GM23338 (cell line): ENCODE measurements around the gene ZFYVE27. TPM values are rescaled to one million over a fixed set of nuclear protein-coding genes. Genes with fewer than 3 reads are reported as not detected.

Source experiments
- ATAC-seq: fragments of 200-7000 bp; cut with Tn5 transposase; 3 replicates; pipeline ENCODE4 v1.9.1; 2020
- DNase-seq: peaks from one replicate; pipeline ENCODE4 v3.0.0-alpha.2; 2015; ENCODE audit warnings: low spot score
- H2AFZ ChIP-seq: fragments of 200-600 bp; sonication (generic); 2 replicates; pipeline ENCODE4 v1.8.0; 2016; ENCODE audit warnings: antibody characterized with exemption, mild to moderate bottlenecking, moderate library complexity
- H3F3A ChIP-seq: fragments of 200-600 bp; sonication (generic); replicated peaks from 2 replicates; pipeline ENCODE4 v1.8.0; 2017; ENCODE audit warnings: antibody characterized with exemption, mixed run types, low read depth
- H3K27ac ChIP-seq: fragments of 200-600 bp; sonication (generic); 2 replicates; pipeline ENCODE4 v1.6.1; 2016; ENCODE audit warnings: low read depth
- H3K27me3 ChIP-seq: fragments of 200-600 bp; sonication (generic); 2 replicates; pipeline ENCODE4 v1.8.0; 2016; ENCODE audit warnings: mild to moderate bottlenecking, mixed run types, moderate library complexity; ENCODE audit not compliant: insufficient read depth
- H3K36me3 ChIP-seq: fragments of 200-600 bp; sonication (generic); 2 replicates; pipeline ENCODE4 v1.8.0; 2016; ENCODE audit warnings: mild to moderate bottlenecking; ENCODE audit not compliant: insufficient read depth
- H3K4me1 ChIP-seq: fragments of 200-600 bp; sonication (generic); 2 replicates; pipeline ENCODE4 v1.8.0; 2016; ENCODE audit warnings: mild to moderate bottlenecking, moderate library complexity; ENCODE audit not compliant: insufficient read depth
- H3K4me2 ChIP-seq: fragments of 200-600 bp; sonication (generic); 2 replicates; pipeline ENCODE4 v1.7.1; 2017; ENCODE audit warnings: mixed run types
- H3K4me3 ChIP-seq: fragments of 200-600 bp; sonication (generic); 2 replicates; pipeline ENCODE4 v1.6.1; 2016; ENCODE audit warnings: mixed run types
- H3K79me2 ChIP-seq: fragments of 200-600 bp; sonication (generic); replicated peaks from 2 replicates; pipeline ENCODE4 v1.8.0; 2017; ENCODE audit warnings: mild to moderate bottlenecking; ENCODE audit not compliant: insufficient read depth
- H3K9me2 ChIP-seq: fragments of 200-600 bp; sonication (generic); 2 replicates; pipeline ENCODE4 v1.8.0; 2017; ENCODE audit not compliant: insufficient read depth
- H4K20me1 ChIP-seq: fragments of 200-600 bp; sonication (generic); replicated peaks from 2 replicates; pipeline ENCODE4 v1.8.0; 2017; ENCODE audit warnings: mild to moderate bottlenecking; ENCODE audit not compliant: insufficient read depth
- H3K27ac Mint-ChIP-seq: 2 replicates; pipeline ENCODE4 v1.8.0; 2020; ENCODE audit warnings: inconsistent platforms, mild to moderate bottlenecking, moderate library complexity, mixed read lengths
- H3K27me3 Mint-ChIP-seq: 3 replicates; pipeline ENCODE4 v1.8.0; 2022; ENCODE audit warnings: low read depth, mild to moderate bottlenecking, moderate library complexity, mixed read lengths, inconsistent platforms; ENCODE audit not compliant: insufficient read depth, poor library complexity
- H3K36me3 Mint-ChIP-seq: 3 replicates; pipeline ENCODE4 v1.8.0; 2021; ENCODE audit warnings: low read depth, mild to moderate bottlenecking, inconsistent platforms, moderate library complexity, mixed read lengths
- H3K4me1 Mint-ChIP-seq: 3 replicates; pipeline ENCODE4 v1.8.0; 2020; ENCODE audit warnings: mild to moderate bottlenecking, inconsistent platforms, mixed read lengths
- H3K4me3 Mint-ChIP-seq: 3 replicates; pipeline ENCODE4 v1.8.0; 2021; ENCODE audit warnings: moderate library complexity, mild to moderate bottlenecking, inconsistent platforms, mixed read lengths
- H3K9me3 Mint-ChIP-seq: 3 replicates; pipeline ENCODE4 v1.8.0; 2020; ENCODE audit warnings: moderate library complexity, mild to moderate bottlenecking, inconsistent platforms, mixed read lengths
- CREB1 ChIP-seq: fragments of 250-450 bp; sonication (Bioruptor Pico); IDR thresholded peaks from 2 replicates; pipeline ENCODE4 v1.5.0; 2020; ENCODE audit warnings: low read depth, mild to moderate bottlenecking, moderate library complexity
- CTCF ChIP-seq, 2 experiments: fragments of 200-600 bp in 1 of 2; sonication (generic) in 1 of 2; conservative IDR thresholded peaks; 2 replicates each; pipeline versions ENCODE4 v1.5.1 to v1.6.1; 2016 to 2017; ENCODE audit warnings: antibody characterized with exemption in 2 of 2, low read depth in 2 of 2, mild to moderate bottlenecking in 2 of 2, moderate library complexity in 1 of 2
- ETS1 ChIP-seq: IDR thresholded peaks from 2 replicates; pipeline ENCODE4 v1.6.1; 2016; ENCODE audit warnings: antibody characterized with exemption
- EZH2 ChIP-seq: fragments of 200-600 bp; sonication (generic); IDR thresholded peaks from one replicate; pipeline ENCODE4 v1.8.0; 2017; ENCODE audit warnings: antibody characterized with exemption, mild to moderate bottlenecking, low read depth; ENCODE audit not compliant: unreplicated experiment
- EZH2phosphoT487 ChIP-seq: fragments of 200-600 bp; sonication (generic); IDR thresholded peaks from one replicate; pipeline ENCODE4 v1.8.1; 2018; ENCODE audit warnings: antibody characterized with exemption; ENCODE audit not compliant: unreplicated experiment
- JUNB ChIP-seq: IDR thresholded peaks from one replicate; pipeline ENCODE4 v1.6.1; 2016; ENCODE audit warnings: antibody characterized with exemption; ENCODE audit not compliant: unreplicated experiment
- NANOG ChIP-seq: IDR thresholded peaks from 2 replicates; pipeline ENCODE4 v1.6.1; 2016; ENCODE audit warnings: antibody characterized with exemption, borderline replicate concordance
- POLR2AphosphoS5 ChIP-seq: IDR thresholded peaks from 2 replicates; pipeline ENCODE4 v1.6.1; 2016; ENCODE audit warnings: antibody characterized with exemption, low read depth
- REST ChIP-seq: IDR thresholded peaks from one replicate; pipeline ENCODE4 v1.6.1; 2018; ENCODE audit warnings: antibody characterized with exemption; ENCODE audit not compliant: unreplicated experiment
- STAT1 ChIP-seq: IDR thresholded peaks from one replicate; pipeline ENCODE4 v1.6.1; 2016; ENCODE audit warnings: antibody characterized with exemption; ENCODE audit not compliant: unreplicated experiment
- ZNF114 ChIP-seq: fragments of 250-450 bp; sonication (Bioruptor Pico); IDR thresholded peaks from 2 replicates; pipeline ENCODE4 v1.5.0; 2020; ENCODE audit warnings: mild to moderate bottlenecking, moderate library complexity
- ZNF331 ChIP-seq: fragments of 250-450 bp; sonication (Bioruptor Pico); IDR thresholded peaks from 2 replicates; pipeline ENCODE4 v1.5.0; 2020; ENCODE audit warnings: low read depth, mild to moderate bottlenecking, moderate library complexity
- ZNF462 ChIP-seq: fragments of 250-450 bp; sonication (Bioruptor Pico); IDR thresholded peaks from 2 replicates; pipeline ENCODE4 v1.5.0; 2020; ENCODE audit warnings: mild to moderate bottlenecking, moderate library complexity
- polyA plus RNA-seq: library from polyadenylated mRNA; unstranded; fragments of >200 nt; fragmentation: Nextera tagmentation; extraction: Ambion mirVana; gene quantifications from 2 replicates; pipeline ENCODE4 v1.2.1, GENCODE V29; 2016
- total RNA-seq: library from RNA; depleted of rRNA; stranded (reverse); fragments of >200 nt; shearing (Covaris generic); gene quantifications from 2 replicates; pipeline ENCODE4 v1.2.3, GENCODE V29; 2014

The ZFYVE27 gene
- total and polyA plus RNA-seq, 2 experiments from 2014 or later = 15.0 to 25.8 TPM

- peaks cover 18% of the 10 kb centered on the region for H3K4me1 Mint-ChIP-seq
These were observed 48.8 kb downstream of the ZFYVE27 start for GRCh38 chr10:97785731-97786130.

More at GRCh38 chr10:97785731-97786130, 48.8 kb downstream of the ZFYVE27 start:
- H3K36me3 ChIP-seq = no peaks in the 10 kb centered on the region
- no peaks in the 10 kb centered on the region for H4K20me1 ChIP-seq
- no peak overlapping the region for H3K27ac ChIP-seq
- H3K4me2 ChIP-seq = no peak overlapping the region
- H3K4me3 Mint-ChIP-seq = no peak overlapping the region
- peaks cover 12% of the 10 kb centered on the region for H3K4me1 ChIP-seq
- H3K9me3 Mint-ChIP-seq = no peaks in the 10 kb centered on the region; the same call in 2 of the 3 replicates
- H3K4me3 ChIP-seq = no peak overlapping the region
- H3K27ac Mint-ChIP-seq = no peak overlapping the region
- no peak for TF ChIP-seq CTCF (conservative IDR thresholded peaks at IDR 0.05; ENCODE audit: low read depth in 2 of 2)
- TF ChIP-seq POLR2AphosphoS5 = no peak
- TF ChIP-seq JUNB = no peak
- no peak for TF ChIP-seq STAT1
- TF ChIP-seq EZH2 = no peak
- no peak for TF ChIP-seq REST
- TF ChIP-seq CREB1 (CRISPR knock-in tag) = no peak
- TF ChIP-seq ETS1 = no peak
- TF ChIP-seq NANOG = no peak
- no peak for TF ChIP-seq ZNF331
- TF ChIP-seq EZH2phosphoT487 = no peak
- TF ChIP-seq ZNF462 = no peak
- no peak for TF ChIP-seq ZNF114 (CRISPR knock-in tag)
- peaks cover 16% of the 10 kb centered on the region for H3K27me3 Mint-ChIP-seq
- H3K9me2 ChIP-seq = no peaks in the 10 kb centered on the region
- DNase-seq = no peak
- H3K79me2 ChIP-seq = no peaks in the 10 kb centered on the region
- no peak for ATAC-seq
- no peaks in the 10 kb centered on the region for H3F3A ChIP-seq
- H2AFZ ChIP-seq = no peak overlapping the region
- H3K36me3 Mint-ChIP-seq = no peaks in the 10 kb centered on the region
- no peaks in the 10 kb centered on the region for H3K27me3 ChIP-seq
